Activated naive CD4-positive, alpha-beta T cell treated with anti-CD3 and anti-CD28 coated beads, Interleukin-2, amount 50 U/mL, for 72 hours (primary cell): ENCODE data around the gene AJAP1. TPM values are rescaled to one million over a fixed set of nuclear protein-coding genes. Genes with fewer than 3 reads are reported as not detected.

Experiments used
- ATAC-seq, 2 donors: fragments of 150-1000 bp; cut with Tn5 transposase; 2 replicates each; pipeline ENCODE4 v1.10.0; 2021; ENCODE audit warnings: mild to moderate bottlenecking in 2 of 2, moderate library complexity in 2 of 2
- DNase-seq, 2 donors: peaks; one replicate each; pipeline ENCODE4 v3.0.0; 2021 to 2022; ENCODE audit warnings: low spot score in 2 of 2
- H3K27ac Mint-ChIP-seq, 2 donors: one replicate each; pipeline ENCODE4 v1.8.0; 2022; ENCODE audit warnings: mild to moderate bottlenecking in 2 of 2, mixed read lengths in 2 of 2
- H3K36me3 Mint-ChIP-seq, 2 donors: one replicate each; pipeline ENCODE4 v1.8.0; 2022; ENCODE audit warnings: mixed read lengths in 2 of 2
- H3K9me3 Mint-ChIP-seq, 2 donors: one replicate each; pipeline ENCODE4 v1.8.0; 2022; ENCODE audit warnings: mixed read lengths in 2 of 2
- total RNA-seq, 2 donors: library from RNA; stranded (reverse); gene quantifications; one replicate each; pipeline ENCODE4 v1.2.3, GENCODE V29; 2022

The AJAP1 gene
- total RNA-seq, 2 donors from 2014 or later = 0.21 TPM; not detected in 1

DNA sequence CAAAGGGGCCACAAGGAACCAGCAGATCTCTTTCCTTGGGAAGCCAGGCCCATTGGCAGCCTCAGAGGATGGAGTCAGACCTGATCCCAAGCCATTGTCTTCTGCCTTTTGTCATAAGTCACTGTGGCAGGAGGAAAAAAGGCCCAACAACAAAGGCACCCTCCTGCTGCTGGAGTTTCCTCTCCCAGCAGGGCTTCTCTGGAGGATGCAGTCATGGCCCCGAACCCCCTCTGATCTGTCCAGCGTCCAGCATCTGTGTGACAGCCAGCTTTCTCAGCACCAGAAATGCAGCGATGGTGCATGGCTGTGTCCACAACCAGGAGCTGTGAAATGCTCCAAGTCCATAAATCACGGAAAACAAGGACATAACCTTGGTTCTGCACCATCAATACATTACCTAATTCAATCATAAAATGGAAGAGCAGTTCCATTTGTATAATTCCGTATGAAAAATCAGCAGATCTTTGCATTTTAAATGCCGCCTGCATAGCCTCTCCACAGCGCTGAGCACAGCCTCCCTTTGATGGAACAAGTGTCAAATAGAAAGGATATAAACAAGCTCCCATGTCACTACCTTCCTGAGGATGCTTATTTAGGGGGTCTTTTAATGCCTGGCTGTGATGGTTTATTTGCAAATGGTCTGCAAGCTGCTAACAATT lies 30.6 kb downstream of the AJAP1 start:
- H3K27ac Mint-ChIP-seq = no peak overlapping the region

DNA sequence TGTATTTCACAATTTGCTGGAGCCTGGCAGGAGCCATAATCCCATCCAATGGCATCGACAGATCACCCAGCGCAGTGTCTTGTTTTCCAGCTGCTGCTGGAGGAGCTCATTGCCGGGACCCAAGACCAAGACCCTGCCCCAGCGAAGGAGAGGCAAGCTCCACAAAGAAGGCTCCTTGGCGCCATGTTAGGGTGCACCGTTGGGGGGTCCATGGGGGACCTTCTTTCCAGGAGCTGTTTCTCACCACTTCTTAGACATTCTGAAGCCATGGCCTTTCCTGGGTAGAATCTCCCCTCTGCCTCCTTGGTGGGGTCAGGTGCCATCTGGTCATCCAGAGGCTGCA lies 31.1 kb downstream of the AJAP1 start:
- Mint-ChIP-seq H3K9me3 (peaks cover 5% of the 10 kb centered on the region in 2 donors), H3K36me3 (peaks cover 0 to 5% of the 10 kb centered on the region in 2 donors), H3K27ac (no peak overlapping the region)
- ATAC-seq (no peak), DNase-seq (no peak)

More for the DNA sequence above, 30.6 kb downstream of the AJAP1 start:
- Mint-ChIP-seq H3K9me3 (peaks cover 6 to 7% of the 10 kb centered on the region in 2 donors), H3K36me3 (peaks cover 0 to 5% of the 10 kb centered on the region in 2 donors)
- ATAC-seq (no peak), DNase-seq (no peak)

DNA sequence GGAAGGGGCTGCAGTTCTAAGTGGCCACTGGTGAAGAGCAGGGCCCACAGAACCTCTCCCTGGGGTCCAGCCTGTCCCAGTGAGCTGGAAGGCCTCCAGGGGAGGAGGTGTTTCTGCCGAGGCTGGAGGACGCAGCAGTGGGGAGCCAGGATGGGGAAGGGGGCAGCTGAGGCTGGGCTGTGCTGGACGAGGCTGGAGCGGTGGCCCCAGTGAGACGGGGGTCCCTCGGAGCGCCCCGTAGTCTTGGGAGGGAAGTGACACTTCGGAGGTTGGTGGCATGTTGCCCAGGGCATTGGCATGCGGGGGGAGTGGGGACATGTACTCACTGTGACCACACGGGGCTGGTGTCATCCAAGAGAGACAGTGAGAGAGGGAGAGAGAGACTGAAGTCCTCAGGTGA lies 33.5 kb downstream of the AJAP1 start:
- no peaks in the 10 kb centered on the region for H3K9me3 Mint-ChIP-seq
- H3K27ac Mint-ChIP-seq = no peak overlapping the region

DNA sequence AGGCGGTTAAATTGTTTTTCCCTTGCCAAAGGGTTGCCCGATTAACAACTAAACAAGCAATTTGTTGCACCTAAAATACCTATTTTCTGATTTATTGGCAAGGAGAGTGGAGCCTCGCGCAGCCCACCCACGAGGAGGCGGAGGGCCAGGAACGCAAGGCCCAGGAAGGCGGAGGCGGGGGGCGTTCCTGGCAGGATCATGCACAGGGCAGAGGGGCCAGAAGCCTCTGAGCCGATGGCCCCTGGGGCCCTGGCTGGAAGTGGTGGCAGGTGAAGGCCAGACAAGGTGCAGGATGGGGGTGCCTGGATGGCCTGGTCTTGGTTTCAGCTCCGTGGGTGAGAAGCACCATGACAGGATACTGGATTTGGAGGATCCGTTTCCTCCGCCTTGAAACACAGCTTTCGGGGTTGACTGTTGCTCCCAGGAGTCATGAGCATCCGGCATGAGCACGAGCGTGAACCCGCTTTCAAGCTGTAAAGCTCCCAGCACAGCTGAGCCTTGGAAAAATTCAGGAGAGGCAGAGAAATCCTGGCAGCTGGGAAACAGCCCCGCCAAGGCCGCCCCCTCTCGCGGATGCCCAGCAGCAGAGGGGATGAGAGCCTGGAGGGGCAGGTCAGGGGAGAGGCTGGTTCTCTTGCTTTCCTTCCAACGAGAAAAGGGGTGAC lies 35.0 kb downstream of the AJAP1 start:
- ATAC-seq (no peak), DNase-seq (no peak)
- Mint-ChIP-seq H3K36me3 (no peaks in the 10 kb centered on the region), H3K9me3 (no peaks in the 10 kb centered on the region), H3K27ac (no peak overlapping the region)

More for the DNA sequence above, 33.5 kb downstream of the AJAP1 start:
- DNase-seq (no peak), ATAC-seq (no peak)
- H3K36me3 Mint-ChIP-seq = no peaks in the 10 kb centered on the region

DNA sequence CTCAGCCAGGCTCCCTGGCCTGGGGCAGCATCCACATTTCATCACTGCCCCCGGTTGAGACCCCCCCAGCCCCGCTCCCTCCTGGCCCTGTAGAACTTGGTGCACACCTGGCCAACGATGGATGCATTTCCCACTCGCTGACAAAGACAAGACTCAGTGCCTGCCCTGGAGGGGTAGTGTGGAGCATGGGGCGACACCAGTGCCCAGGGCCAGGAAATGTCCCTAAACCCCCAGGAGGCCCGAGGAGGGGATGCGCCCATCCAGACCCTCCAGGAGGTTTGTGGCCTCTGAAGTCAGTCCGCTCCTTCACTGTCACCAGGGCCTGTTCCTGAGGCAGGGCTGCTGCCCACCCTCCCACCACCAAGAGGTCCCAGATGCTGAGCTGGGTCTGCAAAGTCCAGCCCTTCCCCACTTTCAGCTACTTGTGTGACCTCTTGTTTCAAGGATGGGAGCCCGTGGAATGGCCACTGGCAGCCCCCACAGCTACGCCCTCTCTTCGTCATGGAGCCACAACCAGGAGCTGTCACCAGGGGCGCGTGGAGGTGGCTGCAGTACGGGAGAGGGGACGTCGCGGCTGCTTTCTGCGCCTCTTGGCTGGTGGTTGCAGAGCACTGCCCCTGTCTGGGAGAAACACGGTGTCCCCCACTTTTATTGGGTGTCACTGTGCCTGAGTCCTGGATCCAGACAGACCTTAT lies 35.7 kb downstream of the AJAP1 start:
- Mint-ChIP-seq H3K36me3 (no peaks in the 10 kb centered on the region), H3K27ac (no peak overlapping the region), H3K9me3 (peaks cover 0 to under 1% of the 10 kb centered on the region in 2 donors)
- DNase-seq = no peak
- ATAC-seq = no peak

DNA sequence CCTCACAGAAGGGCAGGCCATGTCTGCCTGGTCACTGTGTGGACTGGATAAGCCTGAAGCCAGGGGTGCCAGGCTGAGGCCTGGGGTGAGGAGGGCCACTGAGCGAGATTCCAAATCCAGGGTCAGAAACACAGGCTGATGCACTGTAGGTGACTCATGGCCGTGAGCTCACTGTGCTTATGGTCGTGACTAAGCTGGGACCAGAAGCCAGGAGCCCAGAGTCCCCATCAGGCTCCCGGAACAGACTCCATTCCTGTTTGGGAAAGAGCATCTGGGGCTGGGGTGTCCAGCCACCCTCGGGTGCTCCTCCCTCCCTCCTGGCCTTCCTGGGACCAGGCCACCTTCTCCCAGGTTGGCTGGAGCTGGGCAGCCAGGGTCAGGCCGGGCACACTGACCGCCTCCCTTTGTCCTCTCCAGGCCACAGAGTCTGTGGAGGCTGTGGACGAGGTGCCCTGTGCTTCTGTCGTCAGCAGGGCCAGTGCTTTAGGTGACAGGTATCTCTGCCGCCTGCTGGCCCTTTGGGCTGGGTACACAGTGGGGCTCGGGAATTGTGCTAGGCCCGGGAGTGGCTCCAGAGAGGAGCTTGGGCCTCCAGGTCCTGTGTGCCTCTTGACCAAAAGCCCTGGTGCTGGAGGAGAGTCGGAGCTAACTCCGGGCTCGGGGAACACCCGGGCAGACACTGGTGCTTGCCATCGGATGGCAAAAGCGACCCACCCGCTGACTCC lies 36.7 kb downstream of the AJAP1 start:
- peaks cover 0 to 3% of the 10 kb centered on the region in 2 donors for H3K9me3 Mint-ChIP-seq
- no peak overlapping the region for H3K27ac Mint-ChIP-seq
- ATAC-seq (no peak), DNase-seq (no peak)
- no peaks in the 10 kb centered on the region for H3K36me3 Mint-ChIP-seq

DNA sequence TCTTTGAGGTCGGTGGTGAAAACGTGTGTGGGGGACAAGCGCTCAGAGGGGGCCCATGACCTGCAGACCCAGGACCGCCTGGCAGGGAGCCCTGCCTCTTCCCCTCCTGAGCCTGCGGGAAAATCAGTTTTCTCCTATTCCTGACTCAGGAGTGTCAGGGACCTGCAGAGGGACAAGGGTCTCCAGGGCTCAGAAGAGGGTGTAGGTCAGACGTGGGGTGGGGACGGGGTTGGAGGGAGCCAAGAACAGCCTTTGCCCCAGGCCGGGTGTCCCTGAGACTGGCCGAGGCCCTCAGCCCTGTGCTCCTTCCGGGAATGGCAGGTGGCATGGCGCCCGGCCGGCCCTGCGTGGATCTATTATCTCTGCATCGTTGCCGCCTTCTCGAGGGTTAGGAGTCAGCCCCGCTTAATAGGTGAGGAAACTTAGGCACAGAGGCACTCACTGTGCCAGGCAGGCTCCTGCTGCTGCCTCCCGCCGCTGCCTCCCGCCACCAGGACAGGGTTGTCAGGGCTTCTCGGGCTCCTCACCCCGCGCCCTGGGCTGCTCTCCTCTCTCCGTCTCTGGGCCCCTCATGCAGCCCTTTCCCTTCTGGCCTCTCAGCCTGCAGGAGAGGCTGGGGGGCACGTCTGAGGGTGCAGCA lies 37.5 kb downstream of the AJAP1 start:
- Mint-ChIP-seq H3K36me3 (no peaks in the 10 kb centered on the region), H3K27ac (no peak overlapping the region), H3K9me3 (peaks cover 0 to 5% of the 10 kb centered on the region in 2 donors)
- DNase-seq (no peak), ATAC-seq (no peak)

DNA sequence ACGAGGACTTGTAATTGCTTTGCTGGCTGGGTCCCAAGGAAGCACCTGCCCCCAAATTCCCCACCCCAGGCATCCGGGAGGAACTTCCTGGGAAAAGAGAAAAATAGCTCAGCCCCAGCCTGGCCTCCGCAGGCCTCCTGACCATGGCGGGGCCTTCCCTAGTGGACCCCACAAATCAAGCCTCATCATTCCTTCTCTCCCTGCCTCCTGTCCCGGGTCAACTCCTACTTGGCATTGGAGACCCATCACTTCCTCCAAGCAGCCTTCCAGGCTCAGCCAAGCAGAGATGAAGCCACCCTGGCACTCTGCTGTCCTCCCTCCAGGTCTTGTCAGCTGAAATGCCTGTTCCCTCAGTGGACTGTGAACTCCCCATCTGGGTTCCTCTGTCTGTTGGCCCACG lies 38.0 kb downstream of the AJAP1 start:
- DNase-seq = no peak
- ATAC-seq = no peak
- no peaks in the 10 kb centered on the region for H3K36me3 Mint-ChIP-seq
- H3K27ac Mint-ChIP-seq = no peak overlapping the region
- H3K9me3 Mint-ChIP-seq = peaks cover 0 to 7% of the 10 kb centered on the region in 2 donors

DNA sequence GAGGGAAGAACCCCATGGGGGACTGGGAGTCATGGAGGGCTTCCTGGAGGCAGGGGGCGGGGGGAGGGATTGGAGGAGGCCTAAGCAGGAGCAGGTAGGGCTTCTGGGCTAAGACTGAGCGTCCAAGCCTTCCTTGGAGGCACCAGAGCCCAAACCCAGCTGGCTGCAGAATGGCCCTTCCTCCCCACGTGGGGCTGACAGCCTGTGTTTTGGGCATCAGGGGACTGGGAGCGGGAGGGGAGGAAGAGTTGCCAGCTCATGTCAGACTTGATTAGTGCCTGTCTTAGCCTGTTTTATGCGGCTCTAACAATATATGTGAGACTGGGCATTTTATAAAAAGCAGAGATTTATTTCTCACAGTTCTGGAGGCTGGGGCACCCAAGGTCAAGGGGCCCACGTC lies 38.9 kb downstream of the AJAP1 start:
- no peak for DNase-seq
- H3K27ac Mint-ChIP-seq = no peak overlapping the region

DNA sequence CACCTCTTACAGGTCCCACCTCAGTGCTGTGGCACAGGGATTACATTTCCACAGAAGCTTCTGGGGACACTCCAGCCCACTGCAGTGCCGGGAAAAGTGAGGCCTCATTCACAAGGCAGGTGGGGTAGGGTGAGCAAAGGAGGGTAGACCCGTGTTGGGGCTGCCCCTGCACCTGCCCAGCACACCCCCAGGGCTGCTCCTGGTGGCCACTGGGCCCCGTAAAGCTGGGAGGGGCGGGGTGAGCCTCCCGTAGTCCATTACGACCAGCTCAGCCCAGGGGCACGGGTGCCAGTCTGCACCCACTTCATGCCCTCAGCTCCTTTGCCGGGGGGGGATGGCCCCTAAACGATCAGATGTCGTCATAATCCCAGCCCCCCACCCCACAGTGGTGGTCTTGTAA lies 39.5 kb downstream of the AJAP1 start:
- DNase-seq (no peak), ATAC-seq (no peak)
- no peak overlapping the region for H3K27ac Mint-ChIP-seq
- no peaks in the 10 kb centered on the region for H3K36me3 Mint-ChIP-seq
- peaks cover 0 to 7% of the 10 kb centered on the region in 2 donors for H3K9me3 Mint-ChIP-seq

More for the DNA sequence above, 38.9 kb downstream of the AJAP1 start:
- ATAC-seq = no peak
- H3K9me3 Mint-ChIP-seq = peaks cover 0 to 7% of the 10 kb centered on the region in 2 donors
- no peaks in the 10 kb centered on the region for H3K36me3 Mint-ChIP-seq

DNA sequence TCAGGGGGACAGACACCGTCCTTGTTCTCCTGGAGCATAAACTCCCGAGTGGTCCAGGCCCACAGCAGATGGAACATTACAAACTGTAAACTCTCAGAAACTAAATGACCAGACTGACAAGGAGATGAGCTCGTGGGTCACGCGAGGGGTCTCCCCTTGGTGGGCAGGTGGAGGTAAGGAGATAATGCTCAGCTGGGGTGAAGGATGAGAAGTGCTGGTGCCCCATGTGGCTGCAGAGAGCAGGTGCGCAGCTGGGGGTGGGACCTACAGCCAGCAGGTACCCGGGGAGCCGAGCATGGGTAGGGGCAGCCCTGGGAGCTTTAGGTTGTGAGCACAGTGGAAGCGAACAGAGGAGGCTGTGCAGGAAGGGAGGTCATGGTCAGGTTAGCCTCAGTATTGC lies 40.1 kb downstream of the AJAP1 start:
- H3K27ac Mint-ChIP-seq = no peak overlapping the region
- ATAC-seq (no peak), DNase-seq (no peak)
- no peaks in the 10 kb centered on the region for H3K36me3 Mint-ChIP-seq
- H3K9me3 Mint-ChIP-seq = peaks cover 0 to 7% of the 10 kb centered on the region in 2 donors

DNA sequence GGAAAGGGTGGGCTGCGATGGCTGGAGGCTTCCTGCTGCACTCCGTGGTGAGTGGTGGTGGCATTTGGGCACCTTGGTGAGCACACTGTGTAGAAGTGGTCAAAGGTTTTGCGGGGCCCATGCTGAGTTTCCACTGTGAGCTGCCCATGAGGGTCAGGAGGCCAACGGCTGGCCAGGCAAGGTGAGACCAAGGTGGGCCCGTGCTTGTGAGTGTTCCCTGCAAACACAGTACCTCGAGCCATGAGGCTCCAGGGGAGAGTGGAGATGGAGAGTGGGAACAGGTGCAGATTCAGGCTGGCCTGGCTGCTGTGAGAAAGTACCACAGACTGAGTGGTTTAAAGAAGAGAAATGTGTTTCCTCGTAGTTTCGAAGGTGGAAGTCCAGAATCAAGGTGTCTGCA lies 40.8 kb downstream of the AJAP1 start:
- Mint-ChIP-seq H3K9me3 (peaks cover 0 to 7% of the 10 kb centered on the region in 2 donors), H3K36me3 (no peaks in the 10 kb centered on the region), H3K27ac (no peak overlapping the region)
- DNase-seq (no peak), ATAC-seq (no peak)

DNA sequence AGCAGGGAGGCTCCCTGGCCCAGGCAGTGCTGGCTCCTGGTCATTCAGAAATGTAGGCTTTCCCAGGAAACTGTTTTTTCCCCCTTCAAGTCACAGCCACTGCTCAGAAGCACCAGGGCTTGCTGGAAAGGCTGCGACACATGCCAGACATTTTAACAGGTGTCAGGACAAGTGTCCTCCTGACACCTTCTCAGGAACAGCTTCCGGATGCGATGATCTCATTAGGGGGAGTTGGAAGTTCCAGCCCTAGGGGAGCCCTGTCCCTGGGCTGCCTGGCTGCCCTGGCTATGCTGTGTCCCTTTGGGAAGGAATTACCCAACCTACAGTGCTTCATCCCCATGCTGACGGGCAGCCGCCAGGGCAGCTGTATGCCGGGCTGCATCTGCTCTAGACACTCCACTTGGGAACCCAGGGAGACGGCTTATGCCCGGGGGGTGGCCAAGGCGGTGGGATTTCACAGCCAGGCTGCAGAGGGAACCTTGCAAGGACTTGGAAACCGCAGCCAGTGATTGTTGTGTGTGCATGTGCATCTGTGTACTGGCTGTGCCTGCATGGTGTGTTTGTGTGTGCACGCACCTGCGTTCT lies 41.8 kb downstream of the AJAP1 start:
- Mint-ChIP-seq H3K27ac (no peak overlapping the region), H3K9me3 (peaks cover 0 to 7% of the 10 kb centered on the region in 2 donors), H3K36me3 (no peaks in the 10 kb centered on the region)
- DNase-seq (no peak), ATAC-seq (no peak)

DNA sequence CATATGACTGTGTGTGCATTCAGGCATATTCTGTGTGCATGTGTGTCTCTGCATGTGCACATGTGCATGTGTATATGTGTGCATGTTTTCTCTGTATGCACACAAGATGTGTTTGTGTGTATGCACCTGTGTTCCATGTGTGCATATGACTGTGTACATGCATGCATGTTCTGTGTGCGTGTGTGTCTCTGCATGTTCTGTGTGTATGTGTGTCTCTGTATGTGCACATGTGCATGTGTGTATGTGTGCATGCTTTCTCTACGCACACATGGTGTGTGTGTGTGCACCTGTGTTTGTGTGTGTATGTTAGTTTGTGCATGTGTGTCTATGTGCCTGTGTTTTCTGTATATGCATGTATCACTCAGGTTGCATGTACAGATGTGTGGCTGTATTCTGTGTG lies 42.3 kb downstream of the AJAP1 start:
- ATAC-seq = no peak
- no peak overlapping the region for H3K27ac Mint-ChIP-seq
- H3K9me3 Mint-ChIP-seq = peaks cover 0 to 7% of the 10 kb centered on the region in 2 donors
- no peak for DNase-seq
- no peaks in the 10 kb centered on the region for H3K36me3 Mint-ChIP-seq

DNA sequence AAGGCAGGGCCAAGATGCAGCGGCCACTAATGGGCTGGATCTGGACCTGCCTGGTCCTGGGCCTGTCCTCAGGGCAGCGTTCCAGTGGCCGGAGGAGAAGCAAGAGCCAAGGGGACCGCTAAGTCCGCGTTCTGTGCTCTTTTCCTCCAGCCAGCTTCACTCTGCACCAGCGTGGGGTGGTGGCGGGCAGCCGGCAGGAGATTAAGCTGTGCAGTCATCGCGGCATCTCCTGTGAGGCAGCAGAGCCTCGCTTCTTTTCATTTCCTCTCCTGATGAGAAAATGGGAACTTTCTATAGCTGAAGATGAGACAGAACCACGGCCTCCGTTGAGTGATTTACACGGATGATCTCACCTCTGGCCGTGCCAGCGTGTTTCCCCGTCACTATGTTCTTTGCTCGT lies 43.4 kb downstream of the AJAP1 start:
- DNase-seq = no peak
- no peaks in the 10 kb centered on the region for H3K36me3 Mint-ChIP-seq
- H3K9me3 Mint-ChIP-seq = peaks cover 0 to 7% of the 10 kb centered on the region in 2 donors
- no peak overlapping the region for H3K27ac Mint-ChIP-seq
- ATAC-seq = no peak

DNA sequence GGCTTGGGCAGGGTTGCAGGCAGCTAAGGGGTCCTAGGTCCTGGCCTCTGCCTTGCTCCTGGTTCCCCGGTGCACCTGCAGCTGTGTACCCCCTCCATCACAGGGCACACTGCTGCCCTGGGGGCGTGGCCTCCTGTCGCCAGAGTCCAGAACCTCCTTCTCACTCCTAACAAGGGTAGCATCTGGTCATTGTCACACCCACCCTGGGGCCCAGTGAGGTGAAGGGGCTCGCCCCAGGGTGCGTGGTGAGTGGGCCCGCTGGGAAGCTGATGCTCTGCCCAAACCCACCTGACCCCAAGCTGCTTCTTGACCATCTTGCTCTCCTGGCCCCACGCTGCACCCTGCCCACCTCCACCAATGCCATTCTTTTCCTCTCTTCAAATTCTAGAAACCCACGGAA lies 44.5 kb downstream of the AJAP1 start:
- Mint-ChIP-seq H3K27ac (no peak overlapping the region), H3K9me3 (peaks cover 0 to 7% of the 10 kb centered on the region in 2 donors), H3K36me3 (no peaks in the 10 kb centered on the region)
- ATAC-seq (no peak), DNase-seq (no peak)
